Endothelial cell of umbilical vein (primary cell): ENCODE data around the gene MTERF4. TPM values are rescaled to one million over a fixed set of nuclear protein-coding genes. Genes with fewer than 3 reads are reported as not detected.

Experiments
- BruUV-seq: library from RNA; stranded (reverse); fragments of 400-500 nt; replicated peaks from 2 replicates; lab custom pipeline; 2021; lab: Mats Ljungman, UMichigan
- CTCF ChIA-PET: fragments of 300-600, 350-600 bp; sonication (Branson Sonifier 250); formaldehyde crosslinking; loops from one replicate; lab custom pipeline; 2021; ENCODE audit warnings: antibody characterized with exemption, inconsistent platforms; lab: Charles Lee
- POLR2A ChIA-PET: fragments of 300-600, 350-600 bp; sonication (Branson Sonifier 250); formaldehyde crosslinking; loops from one replicate; lab custom pipeline; 2021; ENCODE audit warnings: antibody characterized with exemption, inconsistent platforms; lab: Charles Lee
- DNase-seq: peaks from one replicate; pipeline ENCODE4 v3.0.0-alpha.2; 2011; ENCODE audit warnings: low read depth, low spot score
- FAIRE-seq: peaks from 2 replicates; lab custom pipeline; 2011; peaks lifted over from hg19 to GRCh38; lab: Jason Lieb, UNC
- H2AFZ ChIP-seq: 2 replicates; pipeline ENCODE4 v1.6.0; 2012; ENCODE audit warnings: low read depth, low read length, control low read depth, inconsistent platforms
- H3K27ac ChIP-seq: 2 replicates; pipeline ENCODE4 v1.5.1; 2011; ENCODE audit warnings: low read depth, mild to moderate bottlenecking, control low read depth, low read length, moderate library complexity; ENCODE audit not compliant: insufficient read depth
- H3K27me3 ChIP-seq, 2 experiments: 2 replicates each; pipeline versions ENCODE4 v1.6.0 to v1.6.1; 2011; ENCODE audit warnings: low read length in 2 of 2, mixed read lengths in 1 of 2; ENCODE audit not compliant: control insufficient read depth in 2 of 2, insufficient read depth in 2 of 2
- H3K36me3 ChIP-seq, 2 experiments: 2 replicates in 1 of 2; 3 replicates in 1 of 2; pipeline ENCODE4 v1.5.1; 2011; ENCODE audit warnings: low read length in 2 of 2, mild to moderate bottlenecking in 1 of 2, moderate library complexity in 1 of 2; ENCODE audit not compliant: control insufficient read depth in 2 of 2, insufficient read depth in 2 of 2; ENCODE audit errors: extremely low read depth in 1 of 2
- H3K4me1 ChIP-seq: 3 replicates; pipeline ENCODE4 v1.5.1; 2011; ENCODE audit warnings: mild to moderate bottlenecking, low read length; ENCODE audit not compliant: control insufficient read depth, insufficient read depth; ENCODE audit errors: extremely low read depth
- H3K4me2 ChIP-seq: 2 replicates; pipeline ENCODE4 v1.6.1; 2011; ENCODE audit warnings: low read length, control low read depth, mixed read lengths; ENCODE audit not compliant: insufficient read depth
- H3K4me3 ChIP-seq, 3 experiments: fragments of 200-600 bp in 1 of 3; sonication (generic), shearing (Covaris generic) in 1 of 3; replicated peaks in 1 of 3; 2 replicates each; pipeline ENCODE4 v1.5.1; 2011 to 2016; ENCODE audit warnings: control low read depth in 3 of 3, low read length in 3 of 3, mild to moderate bottlenecking in 2 of 3, inconsistent platforms in 1 of 3, low read depth in 1 of 3, moderate library complexity in 1 of 3; ENCODE audit not compliant: insufficient read depth in 1 of 3
- H3K79me2 ChIP-seq: 2 replicates; pipeline ENCODE4 v1.6.0; 2012; ENCODE audit warnings: low read length, inconsistent platforms; ENCODE audit not compliant: control insufficient read depth, insufficient read depth
- H3K9ac ChIP-seq: replicated peaks from 2 replicates; pipeline ENCODE3; 2011; ENCODE audit warnings: low read length, control low read depth; ENCODE audit not compliant: insufficient read depth; ENCODE audit errors: extremely low read depth
- H3K9me1 ChIP-seq: replicated peaks from 3 replicates; pipeline ENCODE4 v1.6.0; 2011; ENCODE audit warnings: mild to moderate bottlenecking, low read length; ENCODE audit not compliant: control insufficient read depth, insufficient read depth; ENCODE audit errors: extremely low read depth
- H3K9me3 ChIP-seq: replicated peaks from 2 replicates; pipeline ENCODE4 v1.5.1; 2012; ENCODE audit warnings: low read length, inconsistent platforms; ENCODE audit not compliant: control insufficient read depth, insufficient read depth
- H4K20me1 ChIP-seq: replicated peaks from 2 replicates; pipeline ENCODE3; 2011; ENCODE audit warnings: mild to moderate bottlenecking, low read length; ENCODE audit not compliant: control insufficient read depth, insufficient read depth; ENCODE audit errors: extremely low read depth
- CTCF ChIP-seq, 2 donors: IDR thresholded peaks; 1 replicate in 1 of 2; 2 replicates in 1 of 2; pipeline ENCODE4 v1.5.1; 2011; ENCODE audit warnings: low read length in 2 of 2, mild to moderate bottlenecking in 2 of 2, moderate library complexity in 2 of 2, control low read depth in 1 of 2, inconsistent platforms in 1 of 2, low read depth in 1 of 2; ENCODE audit not compliant: insufficient read depth in 1 of 2; ENCODE audit errors: extremely low read depth in 1 of 2
- EZH2 ChIP-seq: IDR thresholded peaks from 2 replicates; pipeline ENCODE4 v1.6.1; 2012; ENCODE audit warnings: borderline replicate concordance, low read depth, mild to moderate bottlenecking, moderate library complexity, low read length, inconsistent platforms; ENCODE audit not compliant: severe bottlenecking
- FOS ChIP-seq: IDR thresholded peaks from 2 replicates; pipeline ENCODE4 v1.6.1; 2011; ENCODE audit warnings: mild to moderate bottlenecking, low read length, moderate library complexity, borderline replicate concordance; ENCODE audit not compliant: insufficient read depth
- GATA2 ChIP-seq: IDR thresholded peaks from 2 replicates; pipeline ENCODE4 v1.7.0; 2011; ENCODE audit warnings: low read depth, mild to moderate bottlenecking, moderate library complexity, mixed read lengths, low read length; ENCODE audit not compliant: insufficient read length, insufficient read depth
- JUN ChIP-seq: IDR thresholded peaks from 2 replicates; pipeline ENCODE4 v1.6.1; 2011; ENCODE audit warnings: borderline replicate concordance, low read depth; ENCODE audit not compliant: insufficient read length, insufficient read depth
- MAX ChIP-seq: IDR thresholded peaks from 2 replicates; pipeline ENCODE4 v1.6.1; 2011; ENCODE audit not compliant: insufficient read depth, insufficient read length
- MYC ChIP-seq: IDR thresholded peaks from one replicate; pipeline ENCODE4 v1.6.1; 2011; ENCODE audit warnings: mild to moderate bottlenecking, low read depth, low read length
- POLR2A ChIP-seq: IDR thresholded peaks from 2 replicates; pipeline ENCODE4 v1.6.1; 2012; ENCODE audit warnings: low read depth, mild to moderate bottlenecking, control low read depth, low read length
- dilution Hi-C: fragments of 300-500 bp; cut with MboI; formaldehyde crosslinking; loops from one replicate; pipeline ENCODE4 v1.15.0; 2019; ENCODE audit warnings: low sequenced_read_pairs; ENCODE audit not compliant: extremely low pct_ligation_motif_present
- intact Hi-C: fragments of 100-400 bp; cut with micrococcal nuclease; formaldehyde crosslinking; loops from one replicate; pipeline ENCODE4 v1.10.0; 2022
- polyA plus RNA-seq, 4 experiments: library from polyadenylated mRNA; depleted of rRNA in 3 of 4; stranded (reverse) in 3 of 4; unstranded in 1 of 4; fragments of >200 nt; gene quantifications; 2 replicates each; pipeline versions ENCODE4 v1.2.1 to v1.2.3, GENCODE V29; 2011 to 2012; ENCODE audit warnings: missing spikeins in 1 of 4
- total RNA-seq: library from RNA; stranded (reverse); gene quantifications from 2 replicates; pipeline ENCODE4 v1.2.3, GENCODE V29; 2021

Gene MTERF4
- total and polyA plus RNA-seq, 2 donors (not counting 3 experiments of a cell fraction or from before 2014, with no cell fraction given) = 14.7 to 27.3 TPM

GRCh38 chr2:241092677-241093076, 9.4 kb downstream of the MTERF4 start:
- Histone ChIP-seq H3K9ac (no peak overlapping the region), H3K27ac (no peak overlapping the region), H2AFZ (no peak overlapping the region), H3K36me3 (peaks cover 12 to 18% of the 10 kb centered on the region in 2 experiments), H3K9me3 (no peaks in the 10 kb centered on the region), H3K4me2 (no peak overlapping the region), H3K79me2 (no peaks in the 10 kb centered on the region), H3K9me1 (no peaks in the 10 kb centered on the region), H3K27me3 (no peaks in the 10 kb centered on the region), H4K20me1 (no peaks in the 10 kb centered on the region), H3K4me1 (peaks cover 5% of the 10 kb centered on the region), H3K4me3 (no peak overlapping the region)
- TF ChIP-seq POLR2A (no peak), FOS (no peak), MAX (no peak)
- no TSS peak for BruUV-seq
- ChIA-PET CTCF (interaction anchor here (2.1 to 2.5 kb wide), 2 partner anchors 9 to 15 kb away, joined by 4 to 9 read pairs; partner anchors contain the start of gene MTERF4), POLR2A (no interaction called here)
- dilution Hi-C loops = no loop called here
- intact Hi-C loops = no loop called here
- no peak for FAIRE-seq
- DNase-seq = no peak

GRCh38 chr2:241091734-241092445, 10.2 kb downstream of the MTERF4 start:
- Histone ChIP-seq H3K4me1 (peaks cover 5% of the 10 kb centered on the region), H3K79me2 (no peaks in the 10 kb centered on the region), H3K9ac (no peak overlapping the region), H3K4me3 (no peak overlapping the region), H3K9me1 (no peaks in the 10 kb centered on the region), H3K27ac (no peak overlapping the region), H4K20me1 (no peaks in the 10 kb centered on the region), H2AFZ (no peak overlapping the region), H3K9me3 (no peaks in the 10 kb centered on the region), H3K27me3 (no peaks in the 10 kb centered on the region), H3K4me2 (no peak overlapping the region), H3K36me3 (peaks cover 10 to 20% of the 10 kb centered on the region in 2 experiments)
- no TSS peak for BruUV-seq
- intact Hi-C loops = no loop called here
- dilution Hi-C loops = no loop called here
- no peak for FAIRE-seq
- ChIA-PET POLR2A (interaction anchor here (0.6 kb wide), 1 partner anchor 30 kb away, joined by 4 read pairs; no protein-coding TSS in a partner anchor), CTCF (interaction anchor here (1.1 to 2.5 kb wide), 3 partner anchors 10 to 108 kb away, joined by 3 to 9 read pairs (median 4); partner anchors contain the start of gene MTERF4)
- TF ChIP-seq CTCF (IDR thresholded peaks at IDR 0.05; ENCODE audit: extremely low read depth in 1 of 2, insufficient read depth in 1 of 2, low read depth in 1 of 2, low read length in 2 of 2) (no peak), MYC (no peak), GATA2 (no peak), POLR2A (no peak), JUN (no peak), EZH2 (no peak), FOS (no peak)
- DNase-seq = no peak
